Lung (tissue), 12 donors: ENCODE data around the gene MYPN. TPM values are rescaled to one million over a fixed set of nuclear protein-coding genes. Genes with fewer than 3 reads are reported as not detected.

Source experiments
- ATAC-seq: fragments of 200-7000 bp; cut with Tn5 transposase; one replicate; pipeline ENCODE4 v1.9.1; 2020; ENCODE audit warnings: moderate number of reproducible peaks; ENCODE audit not compliant: insufficient read depth, low FRiP score
- DNase-seq, 3 donors: peaks; one replicate each; pipeline ENCODE4 v3.0.0-alpha.2; 2013 to 2017
- H3K27ac ChIP-seq, 2 donors: one replicate each; pipeline ENCODE4 v1.5.1; 2013; ENCODE audit warnings: mild to moderate bottlenecking in 2 of 2, moderate library complexity in 2 of 2, control low read depth in 1 of 2, inconsistent platforms in 1 of 2, low read depth in 1 of 2, low read length in 1 of 2
- H3K27me3 ChIP-seq, 3 donors: one replicate each; pipeline ENCODE4 v1.5.1; 2013; ENCODE audit warnings: low read length in 2 of 3; ENCODE audit not compliant: control insufficient read depth in 3 of 3, insufficient read depth in 3 of 3
- H3K36me3 ChIP-seq, 4 donors: one replicate each; pipeline ENCODE4 v1.5.1; 2013; ENCODE audit warnings: low read length in 4 of 4, mild to moderate bottlenecking in 1 of 4, moderate library complexity in 1 of 4; ENCODE audit not compliant: control insufficient read depth in 4 of 4, insufficient read depth in 4 of 4
- H3K4me1 ChIP-seq, 5 donors: one replicate each; pipeline ENCODE4 v1.5.1; 2013; ENCODE audit warnings: low read length in 5 of 5, mild to moderate bottlenecking in 2 of 5, moderate library complexity in 1 of 5; ENCODE audit not compliant: control insufficient read depth in 5 of 5, insufficient read depth in 5 of 5
- H3K4me3 ChIP-seq: one replicate; pipeline ENCODE4 v1.5.1; 2013; ENCODE audit warnings: mild to moderate bottlenecking, control low read depth, moderate library complexity
- H3K9ac ChIP-seq, 2 donors: one replicate each; pipeline ENCODE4 v1.5.1; 2013; ENCODE audit warnings: low read length in 2 of 2, control low read depth in 1 of 2; ENCODE audit not compliant: insufficient read depth in 1 of 2
- H3K9me3 ChIP-seq, 4 donors: one replicate each; pipeline ENCODE4 v1.5.1; 2013; ENCODE audit warnings: low read length in 3 of 4, mild to moderate bottlenecking in 1 of 4, moderate library complexity in 1 of 4; ENCODE audit not compliant: control insufficient read depth in 4 of 4, insufficient read depth in 3 of 4
- CTCF ChIP-seq: IDR thresholded peaks from 2 replicates; pipeline ENCODE4 v1.5.1; 2012; ENCODE audit warnings: mild to moderate bottlenecking; ENCODE audit errors: control extremely low read depth, extremely low read depth
- WGBS, 2 donors: extraction: QIAGEN DNeasy Blood & Tissue Kit; methylation state at CpG; one replicate each; pipeline ENCODE4 v1.1.7; 2013; 5-methylcytosine and 5-hydroxymethylcytosine counted together
- polyA plus RNA-seq, 2 donors: library from polyadenylated mRNA; stranded (reverse); fragments of 200-250 nt; gene quantifications; one replicate each; pipeline ENCODE4 v1.2.1, GENCODE V29; 2013
- total RNA-seq, 2 donors: library from RNA; depleted of rRNA in 1 of 2; stranded (reverse); fragments of >200 nt in 1 of 2; gene quantifications; one replicate each; pipeline ENCODE4 v1.2.1, GENCODE V29; 2014 to 2021
- donor health status: control.
- donor health status: control.
- donor health status: Bipolar disorder and iron deficiency.
- donor health status: healthy.
- donor health status: DM: yes; HTN: yes; CAD: no.

Gene MYPN
- total and polyA plus RNA-seq, 4 donors: 0.01 to 0.28 (median 0.04) TPM

DNA sequence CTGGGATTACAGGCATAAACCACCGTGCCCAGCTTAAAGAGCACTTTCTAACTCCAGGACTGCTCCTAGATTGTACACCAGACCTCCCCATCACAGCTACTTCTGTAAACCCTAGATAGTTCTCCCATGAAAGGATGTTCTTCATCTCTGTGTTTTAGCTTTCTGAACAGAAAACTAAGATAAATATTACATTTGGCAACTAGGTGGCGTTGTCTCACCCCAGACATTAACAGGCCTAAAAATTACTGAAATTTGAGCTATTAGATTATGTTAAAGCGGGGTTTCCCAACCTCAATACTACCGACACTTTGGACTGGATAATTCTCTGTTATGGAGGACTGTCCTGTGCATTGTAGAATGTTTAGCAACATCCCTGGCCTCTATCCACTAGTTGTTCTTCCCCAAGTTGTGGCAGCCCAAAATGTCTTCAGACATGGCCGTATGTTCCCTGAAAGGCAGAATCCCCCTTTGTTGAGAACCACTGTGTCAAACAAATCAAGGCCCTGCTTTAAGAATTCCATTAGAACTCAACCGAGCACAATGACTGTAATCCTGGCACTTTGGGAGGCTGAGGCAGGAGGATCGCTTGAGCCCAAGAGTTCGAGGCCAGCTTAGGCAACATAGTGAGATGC is 103.5 kb downstream of the MYPN start:
- H3K9ac ChIP-seq: no peak overlapping the region
- H3K36me3 ChIP-seq: peaks cover 0 to 22% (median 0%) of the 10 kb centered on the region in 4 donors
- H3K27ac ChIP-seq: no peak overlapping the region
- TF ChIP-seq CTCF: peak; percentile 18
- ATAC-seq (no peak), DNase-seq (peak in 2 of 3 donors; percentile 58 to 63)
- H3K4me1 ChIP-seq: no peaks in the 10 kb centered on the region
- no peaks in the 10 kb centered on the region for H3K9me3 ChIP-seq
- 57 to 61% methylated on average over 8 of the region's 8 CpGs for WGBS, 2 donors
- H3K4me3 ChIP-seq: no peak overlapping the region
- peaks cover 0 to 2% (median 0%) of the 10 kb centered on the region in 3 donors for H3K27me3 ChIP-seq

GRCh38 chr10:68218786-68219185 is 109.5 kb downstream of the MYPN start:
- H3K9ac ChIP-seq: no peak overlapping the region
- H3K36me3 ChIP-seq: peaks cover 0 to 8% (median 0%) of the 10 kb centered on the region in 4 donors
- no peaks in the 10 kb centered on the region for H3K4me1 ChIP-seq
- TF ChIP-seq CTCF: no peak
- H3K27ac ChIP-seq: no peak overlapping the region
- H3K9me3 ChIP-seq: no peaks in the 10 kb centered on the region
- ATAC-seq (no peak), DNase-seq (no peak)
- 86 to 88% methylated on average over 4 of the region's 4 CpGs for WGBS, 2 donors
- no peaks in the 10 kb centered on the region for H3K27me3 ChIP-seq
- H3K4me3 ChIP-seq: no peak overlapping the region

DNA sequence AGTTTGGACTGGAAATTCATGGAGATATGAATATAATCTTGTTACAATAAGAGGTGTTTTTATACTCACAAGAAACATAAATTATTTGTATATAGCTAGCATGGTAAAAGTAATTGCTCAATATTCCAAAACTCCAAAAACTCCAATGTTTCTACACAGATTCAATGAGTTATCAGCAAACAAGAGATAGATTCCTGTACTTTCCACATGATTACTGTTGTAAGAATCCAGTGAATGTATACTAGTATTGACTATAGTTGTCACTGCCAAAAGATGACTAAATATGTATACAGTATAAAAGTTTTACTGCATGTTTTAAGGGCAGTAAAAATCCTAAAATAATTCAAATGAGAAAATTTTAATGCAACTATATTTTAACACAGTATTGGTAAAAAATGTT is 111.9 kb downstream of the MYPN start:
- no peaks in the 10 kb centered on the region for H3K4me1 ChIP-seq
- H3K36me3 ChIP-seq: no peaks in the 10 kb centered on the region

More for the DNA sequence above, 111.9 kb downstream of the MYPN start:
- Histone ChIP-seq H3K27me3 (no peaks in the 10 kb centered on the region), H3K9ac (no peak overlapping the region), H3K9me3 (no peaks in the 10 kb centered on the region), H3K4me3 (no peak overlapping the region), H3K27ac (no peak overlapping the region)
- ATAC-seq (no peak), DNase-seq (no peak)
- TF ChIP-seq CTCF: no peak
